AG04449 (cell line): ENCODE measurements around the gene CASK.

ENCODE experiments used
- CTCF ChIA-PET: fragments of 350-600 bp; formaldehyde crosslinking; extraction: SDS; loops from one replicate; lab custom pipeline; 2021; ENCODE audit warnings: antibody characterized with exemption; lab: Yijun Ruan, JAX
- POLR2A ChIA-PET: fragments of 400-600, 350-600 bp; formaldehyde crosslinking; extraction: SDS; loops from one replicate; lab custom pipeline; 2020; ENCODE audit warnings: antibody characterized with exemption, inconsistent platforms; lab: Yijun Ruan, JAX
- DNase-seq: peaks from one replicate; pipeline ENCODE4 v3.0.0-alpha.2; 2010; ENCODE audit warnings: low read depth, low spot score
- H3K4me3 ChIP-seq: 2 replicates; pipeline ENCODE4 v1.5.1; 2011; ENCODE audit warnings: low read depth, mild to moderate bottlenecking, control low read depth, low read length
- CTCF ChIP-seq: IDR thresholded peaks from one replicate; pipeline ENCODE4 v1.5.1; 2011; ENCODE audit warnings: mild to moderate bottlenecking, moderate library complexity, low read length, control low read depth, inconsistent platforms; ENCODE audit not compliant: insufficient read depth; ENCODE audit errors: missing control alignments

Gene CASK

DNA sequence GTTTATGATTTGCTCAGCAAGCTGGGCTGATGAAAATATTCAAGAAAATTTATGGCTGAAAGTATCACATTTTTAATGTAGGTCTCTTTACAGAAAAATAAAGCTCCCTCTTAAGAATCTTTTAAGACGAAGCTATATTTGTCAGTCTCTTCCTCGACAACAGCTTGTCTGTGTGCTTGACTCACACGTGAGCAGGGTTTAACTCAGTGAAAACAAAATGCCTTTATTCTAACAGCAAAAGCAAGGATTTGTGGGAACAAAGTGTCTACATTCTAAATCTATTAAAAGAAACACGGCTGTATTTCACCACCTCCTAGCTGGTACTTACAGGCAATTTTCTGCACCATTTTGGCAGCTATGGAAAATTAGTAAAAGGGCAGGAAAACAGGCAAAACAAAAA is 400.7 kb downstream of the CASK start:
- DNase-seq: no peak
- CTCF ChIA-PET: no interaction called here
- POLR2A ChIA-PET: interaction anchor here (1.2 kb wide), 1 partner anchor 31 kb away, joined by 3 read pairs; no protein-coding TSS in a partner anchor
- no peak for TF ChIP-seq CTCF
- H3K4me3 ChIP-seq: no peak overlapping the region

DNA sequence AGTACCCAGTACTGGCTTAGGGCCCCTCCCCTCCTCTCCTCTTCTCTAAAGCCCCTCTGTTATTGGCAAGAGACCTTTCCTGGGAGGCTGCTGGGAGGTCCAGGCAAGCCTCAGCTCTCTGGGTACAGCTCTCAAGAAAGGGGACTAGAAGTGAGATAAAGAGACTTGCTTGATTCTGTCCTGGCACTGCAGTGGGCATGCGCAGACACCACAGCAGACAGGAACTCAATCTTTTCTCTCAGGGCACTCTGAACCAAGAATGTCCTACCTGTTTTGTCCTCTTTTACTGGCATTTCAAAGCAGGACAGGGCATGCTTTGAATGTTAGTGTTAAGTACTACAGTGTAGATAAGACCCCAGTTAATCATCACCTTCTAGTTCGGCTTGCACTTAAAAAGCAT is 401.3 kb downstream of the CASK start:
- H3K4me3 ChIP-seq: no peak overlapping the region
- no peak for DNase-seq
- no peak for TF ChIP-seq CTCF
- CTCF ChIA-PET: no interaction called here
- POLR2A ChIA-PET: interaction anchor here (1.2 kb wide), 1 partner anchor 30 kb away, joined by 3 read pairs; no protein-coding TSS in a partner anchor

GRCh38 chrX:41519468-41519867 is 403.9 kb downstream of the CASK start:
- POLR2A ChIA-PET: no interaction called here
- no peak overlapping the region for H3K4me3 ChIP-seq
- no peak for TF ChIP-seq CTCF
- CTCF ChIA-PET: no interaction called here
- no peak for DNase-seq

DNA sequence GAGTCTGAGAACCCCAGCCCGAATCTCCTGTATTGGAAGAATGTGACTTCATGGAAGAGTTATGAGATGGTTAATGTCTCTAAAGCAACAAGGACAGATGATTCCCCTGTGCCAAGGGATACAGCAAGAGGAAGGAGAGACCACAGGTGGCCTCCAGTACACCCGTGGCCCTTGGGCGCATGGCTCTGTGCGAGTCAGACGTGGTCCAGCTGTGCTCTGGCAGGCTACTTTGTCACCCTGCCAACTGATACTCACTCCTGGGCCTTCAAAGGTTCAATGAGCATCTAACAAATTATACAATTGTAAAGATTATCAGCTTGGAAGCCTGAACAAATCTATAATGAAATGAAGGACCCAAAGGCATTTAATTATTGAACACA is 404.5 kb downstream of the CASK start:
- DNase-seq: no peak
- H3K4me3 ChIP-seq: no peak overlapping the region
- ChIA-PET POLR2A (no interaction called here), CTCF (no interaction called here)
- no peak for TF ChIP-seq CTCF

- no peak overlapping the region for H3K4me3 ChIP-seq
- no peak for DNase-seq
- ChIA-PET CTCF (no interaction called here), POLR2A (no interaction called here)
- TF ChIP-seq CTCF: no peak
Observed at GRCh38 chrX:41518127-41518840, 405.1 kb downstream of the CASK start.

DNA sequence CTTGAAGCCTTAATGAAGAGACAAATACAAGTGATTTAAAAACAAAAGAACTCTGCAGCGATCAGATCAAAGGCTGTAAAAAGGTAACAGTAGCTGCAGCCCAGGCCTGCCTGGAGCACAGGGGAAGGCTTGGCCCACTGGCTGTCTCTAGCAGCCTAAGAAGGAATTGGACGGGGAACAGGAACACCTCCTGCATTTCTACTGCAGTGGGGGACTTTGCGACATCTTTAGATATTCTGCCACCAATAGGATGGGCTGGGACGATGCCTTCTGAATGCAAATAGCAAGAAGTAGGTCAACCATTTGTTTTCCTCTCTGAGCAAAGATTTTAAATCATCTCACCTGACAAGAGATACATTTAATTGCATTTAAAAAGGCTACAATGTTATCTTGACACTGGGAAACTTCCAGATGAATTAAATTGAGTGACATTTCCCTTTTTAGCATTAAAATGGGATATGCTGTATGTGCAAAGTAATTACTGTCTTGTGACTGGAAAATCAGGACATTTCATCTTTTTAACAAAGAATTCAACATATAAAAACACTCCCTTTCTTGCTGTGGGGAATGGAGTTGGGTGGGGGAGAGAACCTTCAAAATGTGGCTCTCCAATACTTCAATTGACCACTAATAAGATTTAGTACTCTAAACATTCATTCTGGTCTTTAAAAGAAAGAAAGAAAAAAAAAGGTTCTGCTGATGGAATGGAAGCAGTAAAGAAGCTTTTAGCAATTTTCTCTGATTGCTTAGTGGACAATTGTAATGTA is 406.2 kb downstream of the CASK start:
- H3K4me3 ChIP-seq: no peak overlapping the region
- TF ChIP-seq CTCF: no peak
- CTCF ChIA-PET: no interaction called here
- no peak for DNase-seq
- POLR2A ChIA-PET: no interaction called here
